Measurements from ENCODE around the gene HBG1. TPM values are rescaled to one million over a fixed set of nuclear protein-coding genes. Genes with fewer than 3 reads are reported as not detected.

Gene HBG1
- total and polyA plus RNA-seq, 10 of the 15 experiments (the other 5 are each of a cell fraction or from before 2014, with no cell fraction given): 0.84 to 2.3 (median 1.9) TPM; not detected in 5

GRCh38 chr11:5267033-5267563 lies 17.4 kb upstream of the HBG1 start:
- TF ChIP-seq, protein P1, sequence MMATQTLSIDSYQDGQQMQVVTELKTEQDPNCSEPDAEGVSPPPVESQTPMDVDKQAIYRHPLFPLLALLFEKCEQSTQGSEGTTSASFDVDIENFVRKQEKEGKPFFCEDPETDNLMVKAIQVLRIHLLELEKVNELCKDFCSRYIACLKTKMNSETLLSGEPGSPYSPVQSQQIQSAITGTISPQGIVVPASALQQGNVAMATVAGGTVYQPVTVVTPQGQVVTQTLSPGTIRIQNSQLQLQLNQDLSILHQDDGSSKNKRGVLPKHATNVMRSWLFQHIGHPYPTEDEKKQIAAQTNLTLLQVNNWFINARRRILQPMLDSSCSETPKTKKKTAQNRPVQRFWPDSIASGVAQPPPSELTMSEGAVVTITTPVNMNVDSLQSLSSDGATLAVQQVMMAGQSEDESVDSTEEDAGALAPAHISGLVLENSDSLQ (IDR thresholded peaks at IDR 0.05): no peak
- TF ChIP-seq ZNF622 (IDR thresholded peaks at IDR 0.05) (no peak), JUND (IDR thresholded peaks at IDR 0.05; ENCODE audit: low read depth, low read length) (no peak), RAD21 (IDR thresholded peaks at IDR 0.05; ENCODE audit: insufficient read depth, low read depth, low read length) (no peak), NR2C1 (IDR thresholded peaks at IDR 0.05) (no peak), CHD1 (IDR thresholded peaks at IDR 0.05; ENCODE audit: low read depth, low read length) (no peak), CTCF (IDR thresholded peaks at IDR 0.05 in 2 of 3, conservative IDR thresholded peaks at IDR 0.05 in 1 of 3; ENCODE audit: control insufficient read depth in 2 of 3, extremely low read depth in 1 of 3, insufficient read depth in 1 of 3, low read depth in 3 of 3, low read length in 3 of 3) (no peak)

More at GRCh38 chr11:5267033-5267563, 17.4 kb upstream of the HBG1 start:
- no peak for DNase-seq (ENCODE audit: low read depth, low spot score)
- CTCF ChIA-PET: no interaction called here
- H3K27ac ChIP-seq (ENCODE audit: control insufficient read depth, insufficient read depth): no peak overlapping the region
- H3K79me2 ChIP-seq (ENCODE audit: control insufficient read depth, insufficient read depth, low read length): no peaks in the 10 kb centered on the region
- in situ Hi-C loops (cut with MboI) (no loop called here), intact Hi-C loops (cut with micrococcal nuclease; ENCODE audit: unreplicated experiment) (no loop called here)
- SMC1A ChIA-PET (ENCODE audit: uncharacterized antibody, unreplicated experiment): interaction anchor here (1.1 kb wide), 1 partner anchor 8 kb away, joined by 3 read pairs; no protein-coding TSS in a partner anchor
- FAIRE-seq: no peak
- H3K9me3 ChIP-seq (replicated peaks; ENCODE audit: control insufficient read depth, insufficient read depth, low read length): no peaks in the 10 kb centered on the region
- POLR2A ChIA-PET: no interaction called here
- no peaks in the 10 kb centered on the region for H3K4me1 ChIP-seq (ENCODE audit: control insufficient read depth, insufficient read depth, low read length)
- 3% methylated on average over 2 of the region's 2 CpGs for WGBS (ENCODE audit: insufficient coverage, insufficient replicate concordance, low lambda C conversion rate, missing lambda C conversion rate)
- no peak overlapping the region for H3K4me2 ChIP-seq (ENCODE audit: control insufficient read depth, insufficient read depth)
- ATAC-seq: no peak
- H3K9ac ChIP-seq (ENCODE audit: control insufficient read depth, insufficient read depth, low read length): no peak overlapping the region
- BruUV-seq (replicated peaks): no TSS peak
- H2AFZ ChIP-seq (ENCODE audit: control insufficient read depth, low read depth, low read length): no peak overlapping the region
- H3K27me3 ChIP-seq (replicated peaks in 1 of 2; ENCODE audit: control insufficient read depth in 2 of 2, insufficient read depth in 2 of 2, low read length in 1 of 2): no peaks in the 10 kb centered on the region
- no peaks in the 10 kb centered on the region for H3K36me3 ChIP-seq (ENCODE audit: control insufficient read depth in 2 of 2, insufficient read depth in 2 of 2, low read length in 1 of 2)
- RAD21 ChIA-PET (ENCODE audit: unreplicated experiment): no interaction called here
- H3K4me3 ChIP-seq: no peak overlapping the region
- H4K20me1 ChIP-seq (ENCODE audit: control insufficient read depth, insufficient read depth): no peaks in the 10 kb centered on the region

Measured in GM12878 (cell line).